ENCODE data around the gene TBX20.

DNA sequence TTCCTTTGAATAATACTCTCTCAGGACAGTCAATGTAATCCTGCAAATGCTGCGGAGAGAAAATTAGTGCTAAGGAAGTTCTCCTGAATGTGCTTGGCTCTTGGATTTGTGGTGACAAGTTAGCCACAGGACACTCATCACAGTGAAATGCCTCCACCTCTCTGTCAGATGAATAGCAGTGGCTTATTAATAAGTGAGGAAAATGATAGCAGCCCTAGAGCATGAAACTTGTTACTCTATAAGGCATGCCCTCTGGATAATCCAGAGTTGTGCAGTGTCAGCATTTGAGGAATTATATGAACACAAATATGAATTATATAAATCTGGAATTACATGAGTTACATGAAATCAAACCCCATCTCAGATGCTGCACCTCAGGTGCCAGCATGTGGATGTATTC, 23.5 kb upstream of the TBX20 start:
- no peak for TF ChIP-seq EP300 (IDR thresholded peaks at IDR 0.05; ENCODE audit: low read length)
- TF ChIP-seq, protein P1, sequence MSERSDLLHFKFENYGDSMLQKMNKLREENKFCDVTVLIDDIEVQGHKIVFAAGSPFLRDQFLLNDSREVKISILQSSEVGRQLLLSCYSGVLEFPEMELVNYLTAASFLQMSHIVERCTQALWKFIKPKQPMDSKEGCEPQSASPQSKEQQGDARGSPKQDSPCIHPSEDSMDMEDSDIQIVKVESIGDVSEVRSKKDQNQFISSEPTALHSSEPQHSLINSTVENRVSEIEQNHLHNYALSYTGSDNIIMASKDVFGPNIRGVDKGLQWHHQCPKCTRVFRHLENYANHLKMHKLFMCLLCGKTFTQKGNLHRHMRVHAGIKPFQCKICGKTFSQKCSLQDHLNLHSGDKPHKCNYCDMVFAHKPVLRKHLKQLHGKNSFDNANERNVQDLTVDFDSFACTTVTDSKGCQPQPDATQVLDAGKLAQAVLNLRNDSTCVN (CRISPR knock-in tag; IDR thresholded peaks at IDR 0.05), result no peak
- no peak for TF ChIP-seq ZNF431 (CRISPR knock-in tag; IDR thresholded peaks at IDR 0.05)
- TF ChIP-seq, protein P2, sequence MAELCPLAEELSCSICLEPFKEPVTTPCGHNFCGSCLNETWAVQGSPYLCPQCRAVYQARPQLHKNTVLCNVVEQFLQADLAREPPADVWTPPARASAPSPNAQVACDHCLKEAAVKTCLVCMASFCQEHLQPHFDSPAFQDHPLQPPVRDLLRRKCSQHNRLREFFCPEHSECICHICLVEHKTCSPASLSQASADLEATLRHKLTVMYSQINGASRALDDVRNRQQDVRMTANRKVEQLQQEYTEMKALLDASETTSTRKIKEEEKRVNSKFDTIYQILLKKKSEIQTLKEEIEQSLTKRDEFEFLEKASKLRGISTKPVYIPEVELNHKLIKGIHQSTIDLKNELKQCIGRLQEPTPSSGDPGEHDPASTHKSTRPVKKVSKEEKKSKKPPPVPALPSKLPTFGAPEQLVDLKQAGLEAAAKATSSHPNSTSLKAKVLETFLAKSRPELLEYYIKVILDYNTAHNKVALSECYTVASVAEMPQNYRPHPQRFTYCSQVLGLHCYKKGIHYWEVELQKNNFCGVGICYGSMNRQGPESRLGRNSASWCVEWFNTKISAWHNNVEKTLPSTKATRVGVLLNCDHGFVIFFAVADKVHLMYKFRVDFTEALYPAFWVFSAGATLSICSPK (IDR thresholded peaks at IDR 0.05; ENCODE audit: borderline replicate concordance), result no peak

Measured in K562 (cell line).